Fibroblast of pulmonary artery (primary cell): Measurements from ENCODE around the gene ZKSCAN1.
"Not testable (repeated sequence)": the region's sequence is repeated elsewhere in the genome, so short reads cannot be mapped to it uniquely, and the experiment has no call there.

Experiments
- DNase-seq: peaks from one replicate; pipeline ENCODE4 v3.0.0-alpha.2; 2010; ENCODE audit warnings: low read depth
- H3K4me3 ChIP-seq: replicated peaks from 2 replicates; pipeline ENCODE4 v1.5.1; 2011; ENCODE audit warnings: low read depth, mild to moderate bottlenecking, control low read depth, low read length, moderate library complexity
- TF ChIP-seq, protein P1 (sequence below): IDR thresholded peaks from 2 replicates; pipeline ENCODE4 v1.5.1; 2011; ENCODE audit warnings: mild to moderate bottlenecking, control low read depth, low read length, inconsistent platforms; ENCODE audit errors: missing control alignments

The ZKSCAN1 gene

DNA sequence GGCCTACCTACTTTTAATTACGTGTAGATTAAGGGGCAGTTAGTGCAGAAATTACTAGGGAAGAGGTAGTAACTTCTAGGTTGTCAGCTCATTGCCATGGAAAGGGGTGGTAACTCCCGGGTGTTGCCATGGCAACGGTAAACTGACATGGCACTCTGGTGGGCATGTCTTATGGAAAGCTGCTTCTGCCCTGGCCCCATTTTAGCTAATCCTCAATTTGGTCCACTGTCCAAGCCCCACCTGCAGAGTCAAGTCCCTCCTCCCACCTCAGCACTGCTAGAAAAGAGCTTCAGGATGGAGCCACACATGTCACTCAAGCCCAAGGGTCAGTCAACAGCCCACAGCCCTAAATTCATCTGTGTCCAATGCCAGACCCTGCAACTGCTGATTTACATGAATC is 7.5 kb upstream of the ZKSCAN1 start:
- no peak overlapping the region for H3K4me3 ChIP-seq
- no peak for DNase-seq
- TF ChIP-seq, protein P1, sequence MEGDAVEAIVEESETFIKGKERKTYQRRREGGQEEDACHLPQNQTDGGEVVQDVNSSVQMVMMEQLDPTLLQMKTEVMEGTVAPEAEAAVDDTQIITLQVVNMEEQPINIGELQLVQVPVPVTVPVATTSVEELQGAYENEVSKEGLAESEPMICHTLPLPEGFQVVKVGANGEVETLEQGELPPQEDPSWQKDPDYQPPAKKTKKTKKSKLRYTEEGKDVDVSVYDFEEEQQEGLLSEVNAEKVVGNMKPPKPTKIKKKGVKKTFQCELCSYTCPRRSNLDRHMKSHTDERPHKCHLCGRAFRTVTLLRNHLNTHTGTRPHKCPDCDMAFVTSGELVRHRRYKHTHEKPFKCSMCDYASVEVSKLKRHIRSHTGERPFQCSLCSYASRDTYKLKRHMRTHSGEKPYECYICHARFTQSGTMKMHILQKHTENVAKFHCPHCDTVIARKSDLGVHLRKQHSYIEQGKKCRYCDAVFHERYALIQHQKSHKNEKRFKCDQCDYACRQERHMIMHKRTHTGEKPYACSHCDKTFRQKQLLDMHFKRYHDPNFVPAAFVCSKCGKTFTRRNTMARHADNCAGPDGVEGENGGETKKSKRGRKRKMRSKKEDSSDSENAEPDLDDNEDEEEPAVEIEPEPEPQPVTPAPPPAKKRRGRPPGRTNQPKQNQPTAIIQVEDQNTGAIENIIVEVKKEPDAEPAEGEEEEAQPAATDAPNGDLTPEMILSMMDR: no peak

DNA sequence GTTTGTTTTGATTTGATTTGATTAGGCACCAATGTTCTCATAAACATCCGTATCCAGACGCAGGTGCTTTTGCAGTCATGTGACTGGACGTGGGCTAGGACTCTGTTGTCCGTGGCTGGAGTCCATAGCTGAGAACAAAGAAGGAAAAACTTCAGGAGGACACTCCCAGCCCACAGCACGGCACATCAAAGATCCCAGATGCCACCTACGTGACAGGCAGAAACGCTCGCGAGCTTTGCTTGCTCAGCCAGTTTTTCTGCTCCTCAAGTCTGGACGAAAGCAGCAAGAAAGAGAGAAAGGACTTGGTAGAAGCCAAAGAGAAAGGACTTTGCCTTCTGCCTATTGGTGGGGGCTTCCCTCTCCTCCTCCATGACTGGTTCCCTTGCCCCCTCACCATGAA is 6.9 kb upstream of the ZKSCAN1 start:
- TF ChIP-seq, protein P1: no peak
- no peak overlapping the region for H3K4me3 ChIP-seq
- DNase-seq: no peak

DNA sequence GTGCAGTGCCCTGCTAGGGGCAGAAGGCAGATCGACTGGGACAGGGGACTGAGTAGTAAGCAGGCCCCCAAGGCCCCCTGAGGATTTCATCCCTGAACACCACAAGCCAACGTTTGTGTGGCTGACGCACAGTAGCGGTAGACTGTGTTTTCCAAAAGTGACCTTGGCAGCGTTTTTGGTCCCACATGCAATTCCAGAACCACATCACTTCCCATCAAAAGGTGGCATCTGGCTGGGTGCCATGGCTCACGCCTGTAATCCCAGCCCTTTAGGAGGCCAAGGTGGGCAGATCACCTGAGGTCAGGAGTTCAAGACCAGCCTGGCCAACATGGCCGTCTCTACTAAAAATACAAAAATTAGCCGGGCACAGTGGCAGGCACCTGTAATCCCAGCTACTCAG is 5.4 kb upstream of the ZKSCAN1 start:
- not testable (repeated sequence) for H3K4me3 ChIP-seq, DNase-seq

DNA sequence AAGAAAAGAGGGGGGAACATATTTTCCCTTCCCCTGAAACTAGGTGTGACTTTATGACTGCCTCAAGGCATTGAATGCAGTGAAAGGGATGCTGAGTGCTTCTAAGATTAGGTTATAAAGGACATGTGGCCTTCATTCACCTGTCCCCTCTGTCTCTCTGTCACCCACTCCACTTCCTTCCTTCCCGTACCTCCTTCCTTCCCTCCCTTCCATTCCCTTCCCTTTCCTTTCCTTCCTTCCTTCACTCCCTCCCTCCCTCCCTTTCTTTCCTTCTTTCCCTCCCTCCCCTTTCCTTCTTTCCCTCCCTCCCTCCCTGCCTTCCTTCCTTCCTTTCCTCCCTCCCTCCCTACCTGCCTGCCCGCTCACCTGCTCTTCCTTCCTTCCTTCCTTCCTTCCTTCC is 4.5 kb upstream of the ZKSCAN1 start:
- TF ChIP-seq, protein P1: no peak
- no peak for DNase-seq
- no peak overlapping the region for H3K4me3 ChIP-seq

DNA sequence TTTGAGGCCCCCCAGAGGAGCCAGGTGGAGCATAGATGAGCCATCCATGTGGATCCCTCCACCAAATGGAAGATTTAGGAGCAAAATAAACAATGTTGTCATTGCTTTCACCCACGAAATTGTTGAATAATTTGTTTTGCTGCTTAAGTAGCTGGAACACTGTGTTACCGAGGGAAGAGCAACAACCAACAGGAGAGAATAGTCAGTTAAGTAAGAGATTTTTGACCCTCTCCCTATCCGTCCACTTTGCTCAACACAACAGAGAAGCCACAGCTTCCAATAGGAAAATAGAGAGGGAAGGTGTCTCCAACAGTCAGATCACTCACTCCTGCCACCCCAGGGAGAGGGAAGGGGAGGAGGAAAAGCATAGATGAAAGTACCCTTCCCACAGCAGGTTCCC is 3.9 kb upstream of the ZKSCAN1 start:
- DNase-seq: no peak
- H3K4me3 ChIP-seq: no peak overlapping the region
- TF ChIP-seq, protein P1: no peak

GRCh38 chr7:100012385-100013327 is 2.7 kb upstream of the ZKSCAN1 start:
- not testable (repeated sequence) for H3K4me3 ChIP-seq, DNase-seq

DNA sequence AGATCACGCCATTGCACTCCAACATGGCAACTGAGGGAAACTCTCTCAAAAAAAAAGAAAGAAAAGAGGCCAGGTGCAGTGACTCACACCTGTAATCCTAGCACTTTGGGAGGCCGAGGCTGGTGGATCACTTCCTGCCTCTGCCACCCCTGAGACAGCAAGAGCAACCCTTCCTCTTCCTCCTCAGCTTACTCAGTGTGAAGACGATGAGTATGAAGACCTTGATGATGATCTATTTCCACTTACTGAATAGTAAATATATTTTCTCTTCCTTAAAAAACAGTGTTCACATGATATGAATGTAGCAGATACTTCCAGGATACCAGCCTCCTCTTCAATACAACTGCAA is 2.1 kb upstream of the ZKSCAN1 start:
- TF ChIP-seq, protein P1: no peak
- DNase-seq: no peak
- H3K4me3 ChIP-seq: no peak overlapping the region

- TF ChIP-seq, protein P1: no peak
- peak overlapping the region; percentile 97 for H3K4me3 ChIP-seq
- no peak for DNase-seq
Observed at GRCh38 chr7:100016215-100016901, 962 bp downstream of the ZKSCAN1 start.
